Measurements from ENCODE around the gene CITED4.

GRCh38 chr1:40896482-40896881 lies 34.3 kb upstream of the CITED4 start:
- TF ChIP-seq POLR2A (IDR thresholded peaks at IDR 0.05) (no peak), CTCF (IDR thresholded peaks at IDR 0.05) (no peak)
